Upper lobe of left lung (tissue), 4 donors: ENCODE results near the gene LRRC74B.
A peak's percentile ranks its signal among the peaks of the same experiment; 100 is the strongest.

Source experiments
- CTCF ChIP-seq, 6 experiments: fragments of 450-650 bp in 4 of 6; fragments of 200-600 bp in 2 of 6; sonication (generic) in 2 of 6; IDR thresholded peaks; one replicate each; pipeline ENCODE4 v1.5.1; 2016 to 2019; ENCODE audit warnings: antibody characterized with exemption in 6 of 6
- POLR2A ChIP-seq, 4 donors: fragments of 450-650 bp; IDR thresholded peaks; one replicate each; pipeline ENCODE4 v1.5.1; 2016 to 2017; ENCODE audit warnings: antibody characterized with exemption in 4 of 4, mild to moderate bottlenecking in 2 of 4
- POLR2AphosphoS5 ChIP-seq, 2 donors: sonication (generic); formaldehyde crosslinking; IDR thresholded peaks; one replicate each; pipeline ENCODE4 v1.5.1; 2017; ENCODE audit warnings: antibody characterized with exemption in 2 of 2

GRCh38 chr22:21102659-21103267, 57.0 kb downstream of the LRRC74B start:
- TF ChIP-seq CTCF (IDR thresholded peaks at IDR 0.05) (peak; percentile 68 to 78 (median 72)), POLR2A (IDR thresholded peaks at IDR 0.05) (no peak), POLR2AphosphoS5 (IDR thresholded peaks at IDR 0.05) (no peak)
